NCI-H1092 treated with DMSO at 0.1 percent for 48 hours (cell line): ENCODE data around the gene GLRX3.
"Not testable (repeated sequence)": the region's sequence is repeated elsewhere in the genome, so short reads cannot be mapped to it uniquely, and the experiment has no call there.

Experiments
- DNase-seq: peaks from one replicate; lab custom pipeline; 2025; lab: John Stamatoyannopoulos, UW

The GLRX3 gene

DNA sequence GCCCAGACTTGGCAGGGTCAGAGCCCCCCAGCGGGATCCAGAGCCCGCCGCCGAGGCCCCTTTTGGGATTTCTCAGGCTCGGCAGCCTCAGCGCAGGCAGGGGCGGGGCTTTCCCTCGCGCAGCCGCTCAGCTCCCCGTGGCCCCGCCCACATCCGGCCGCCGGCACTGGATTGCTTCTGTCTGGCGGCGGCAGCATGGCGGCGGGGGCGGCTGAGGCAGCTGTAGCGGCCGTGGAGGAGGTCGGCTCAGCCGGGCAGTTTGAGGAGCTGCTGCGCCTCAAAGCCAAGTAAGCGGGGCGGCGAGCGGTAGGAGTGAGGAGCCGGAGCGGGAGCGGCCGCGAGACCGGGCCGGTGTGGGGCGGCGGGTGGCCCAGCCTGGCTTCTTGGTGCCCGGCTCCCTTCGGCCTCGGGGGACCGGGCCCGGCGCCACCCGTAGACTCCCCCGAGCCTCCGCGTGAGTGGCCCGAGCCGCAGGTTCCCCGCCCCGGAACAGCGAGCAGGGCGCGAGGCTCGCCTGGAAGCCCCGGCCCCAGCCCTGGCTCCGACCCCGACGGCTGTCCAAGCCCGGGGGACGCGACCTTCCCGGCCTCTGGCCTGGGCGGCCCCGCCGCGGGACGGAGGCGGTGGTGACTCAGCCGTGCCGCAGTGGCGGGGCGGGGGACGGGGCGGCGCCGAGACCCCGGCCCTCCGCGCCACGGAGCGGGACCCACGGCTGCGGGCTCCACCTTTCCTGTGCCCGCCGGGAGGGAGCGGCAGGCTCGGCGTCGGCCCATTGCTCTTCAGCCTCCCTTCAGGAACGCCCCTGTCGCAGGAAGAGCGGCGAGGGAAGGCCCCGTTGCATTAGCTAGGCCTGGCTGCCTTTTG is at the start of gene GLRX3:
Gene GLRX3 (plus strand): TSS at position 166 of the 864 bp plus-strand sequence. CDS start 30 bp downstream, at position 196.
- DNase-seq, result peak; percentile 66

DNA sequence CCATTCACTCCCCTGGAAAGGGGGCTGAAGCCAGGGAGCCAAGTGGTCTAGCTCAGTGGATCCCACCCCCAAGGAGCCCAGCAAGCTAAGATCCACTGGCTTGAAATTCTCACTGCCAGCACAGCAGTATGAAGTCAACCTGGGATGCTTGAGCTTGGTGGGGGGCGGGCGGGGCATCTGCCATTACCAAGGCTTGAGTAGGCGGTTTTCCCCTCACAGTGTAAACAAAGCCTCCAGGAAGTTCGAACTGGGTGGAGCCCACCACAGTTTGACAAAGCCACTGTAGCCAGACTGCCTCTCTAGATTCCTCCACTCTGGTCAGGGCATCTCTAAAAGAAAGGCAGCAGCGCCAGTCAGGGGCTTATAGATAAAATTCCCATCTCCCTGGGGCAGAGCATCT is 45.6 kb upstream of the GLRX3 start:
- DNase-seq, result not testable (repeated sequence)

DNA sequence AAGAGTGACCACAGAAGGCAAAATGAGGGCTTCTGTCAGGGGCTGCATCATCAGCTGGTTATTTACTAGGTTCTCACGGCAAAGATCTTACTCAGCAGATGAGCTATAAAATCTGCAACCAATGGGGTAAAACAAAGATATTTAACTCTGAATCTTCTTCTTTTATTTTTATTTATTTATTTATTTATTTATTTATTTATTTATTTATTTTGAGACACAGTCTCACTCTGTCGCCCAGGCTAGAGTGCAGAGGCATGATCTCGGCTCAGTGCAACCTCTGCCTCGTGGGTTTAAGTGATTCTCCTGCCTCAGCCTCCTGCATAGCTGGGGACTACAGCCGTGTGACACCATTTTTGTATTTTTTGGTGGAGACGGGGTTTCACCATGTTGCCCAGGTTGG is 36.8 kb upstream of the GLRX3 start:
- no peak for DNase-seq

DNA sequence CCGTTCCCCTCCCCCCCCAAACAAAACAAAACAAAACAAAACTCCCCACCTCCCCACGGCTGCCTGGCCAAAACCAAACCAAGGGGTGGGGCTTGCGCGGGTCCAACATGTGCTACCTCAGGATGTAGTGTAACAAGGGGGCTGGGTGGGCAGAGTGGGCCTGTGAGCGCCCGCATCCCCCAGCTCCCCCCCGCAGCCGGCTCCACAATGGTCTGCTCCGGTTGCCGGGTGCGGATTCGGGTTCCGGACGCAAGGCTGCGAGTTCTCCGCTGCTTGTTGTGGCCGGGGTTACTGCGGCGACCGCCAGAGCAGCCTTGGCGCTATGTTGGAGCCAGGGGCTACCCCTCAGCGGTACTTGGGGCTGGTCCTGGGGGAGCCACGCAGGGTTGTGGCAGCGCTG is 30.5 kb upstream of the GLRX3 start:
- no peak for DNase-seq

DNA sequence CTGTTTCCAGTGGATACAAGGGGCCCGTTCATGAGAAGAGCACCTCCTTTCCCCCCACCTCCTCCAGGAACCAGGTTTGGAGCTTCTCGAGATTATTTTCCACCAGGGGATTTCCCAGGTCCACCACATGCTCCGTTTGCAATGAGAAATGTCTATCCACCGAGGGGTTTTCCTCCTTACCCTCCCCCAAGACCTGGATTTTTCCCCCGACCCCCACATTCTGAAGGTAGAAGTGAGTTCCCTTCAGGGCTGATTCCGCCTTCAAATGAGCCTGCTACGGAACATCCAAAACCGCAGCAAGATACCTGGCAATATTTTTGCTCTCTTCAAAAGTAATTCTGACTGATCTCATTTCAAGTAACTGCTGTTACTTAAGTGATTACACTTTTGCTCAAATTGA is 28.0 kb upstream of the GLRX3 start:
- not testable (repeated sequence) for DNase-seq

DNA sequence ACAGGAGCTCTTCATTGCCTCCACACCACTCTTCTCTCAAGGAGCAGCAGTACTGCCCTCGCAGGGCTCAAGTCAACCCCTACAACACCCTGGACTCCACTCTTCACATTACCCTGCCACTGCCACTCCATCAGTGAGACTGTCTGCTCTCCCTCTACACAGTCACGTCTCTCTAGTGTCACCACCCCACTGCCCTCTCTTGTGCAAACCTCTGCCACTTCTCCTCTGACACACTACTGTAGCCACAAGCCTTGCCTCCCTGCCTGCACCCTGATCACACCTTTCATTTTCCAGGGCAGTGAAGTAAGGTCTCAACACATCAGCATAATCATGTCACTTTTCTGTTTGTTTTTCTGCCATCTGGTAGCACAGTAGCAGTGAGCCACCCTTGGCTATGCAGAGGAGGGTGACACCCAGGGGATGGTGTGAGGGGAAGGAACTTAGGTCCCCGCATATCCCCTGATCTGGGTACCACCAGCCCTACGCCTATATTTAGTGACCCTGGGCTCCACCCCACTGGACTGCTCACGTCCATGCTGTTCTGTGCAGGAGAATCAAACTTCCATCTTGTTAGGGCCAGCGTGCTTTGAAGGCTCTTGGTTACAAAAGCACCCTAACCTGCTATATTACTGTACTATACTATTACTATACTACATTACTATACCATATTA is 27.1 kb upstream of the GLRX3 start:
- no peak for DNase-seq

DNA sequence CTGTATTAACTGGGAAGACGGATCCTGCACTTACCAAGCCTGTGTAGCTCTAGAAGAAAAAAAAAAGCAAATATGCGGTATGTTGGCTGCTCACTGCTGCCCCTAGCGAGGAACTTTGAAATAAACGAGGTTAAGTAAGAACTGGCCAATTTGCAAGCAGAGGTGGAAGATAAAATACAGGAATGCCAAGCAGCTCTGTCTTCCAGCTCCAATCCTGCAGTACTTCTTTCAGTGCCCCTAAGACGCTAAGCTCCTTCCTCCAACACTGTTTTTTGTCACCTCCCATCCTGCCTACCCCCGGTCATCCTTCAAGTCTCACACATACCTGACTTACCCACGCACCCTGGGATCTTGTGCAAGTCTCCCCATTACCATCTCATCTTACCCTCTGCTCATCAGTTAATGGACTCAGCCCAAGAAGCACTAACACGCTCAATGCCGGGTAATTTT is 26.4 kb upstream of the GLRX3 start:
- DNase-seq, result peak; percentile 70

DNA sequence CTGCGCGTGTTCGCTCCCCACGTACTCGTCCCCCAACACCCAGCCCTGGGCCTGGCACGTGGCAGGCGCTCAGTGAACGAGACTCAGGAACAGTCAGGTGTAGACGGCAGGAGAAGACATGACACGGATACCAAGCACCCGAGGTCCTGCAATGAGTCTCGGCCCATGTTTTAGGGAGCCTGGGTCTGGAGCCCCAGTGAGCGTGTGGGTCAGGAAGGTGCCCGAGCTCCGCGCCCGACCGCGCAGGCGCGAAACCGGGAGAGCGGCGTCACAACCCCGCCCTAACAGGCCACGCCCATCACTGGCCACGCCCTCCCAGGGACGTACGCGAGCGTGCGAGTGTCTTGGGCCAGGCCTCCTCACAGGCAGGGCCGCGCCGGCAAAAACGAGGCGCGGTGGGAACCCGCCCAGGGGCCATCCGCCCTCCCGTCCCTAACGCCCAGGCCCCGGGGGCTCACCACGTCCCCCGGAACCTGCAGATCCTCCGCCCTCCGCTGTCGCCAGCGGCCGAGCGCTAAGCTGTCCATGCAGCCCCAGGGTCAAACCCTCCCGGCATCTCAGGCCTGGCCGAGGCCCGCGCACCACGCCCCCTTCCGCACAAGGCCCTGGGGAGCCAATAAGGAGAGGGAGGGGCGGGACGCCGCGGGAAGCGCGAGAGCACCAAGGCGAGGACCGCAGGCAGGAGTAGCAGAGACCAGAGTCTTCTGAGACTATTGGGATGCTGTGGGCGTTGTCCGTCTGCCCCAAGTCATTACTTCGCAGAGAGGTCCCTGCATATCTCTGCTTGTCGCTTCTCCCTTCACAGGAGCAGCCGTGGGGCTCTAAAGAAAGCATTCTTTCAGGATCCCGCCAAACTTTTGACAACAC is 25.7 kb upstream of the GLRX3 start, which contains the start of gene C10orf143:
Gene C10orf143 (minus strand): TSS at position 585 of the 867 bp plus-strand sequence. CDS start 58 bp downstream, at position 527.
- peak; percentile 93 for DNase-seq

DNA sequence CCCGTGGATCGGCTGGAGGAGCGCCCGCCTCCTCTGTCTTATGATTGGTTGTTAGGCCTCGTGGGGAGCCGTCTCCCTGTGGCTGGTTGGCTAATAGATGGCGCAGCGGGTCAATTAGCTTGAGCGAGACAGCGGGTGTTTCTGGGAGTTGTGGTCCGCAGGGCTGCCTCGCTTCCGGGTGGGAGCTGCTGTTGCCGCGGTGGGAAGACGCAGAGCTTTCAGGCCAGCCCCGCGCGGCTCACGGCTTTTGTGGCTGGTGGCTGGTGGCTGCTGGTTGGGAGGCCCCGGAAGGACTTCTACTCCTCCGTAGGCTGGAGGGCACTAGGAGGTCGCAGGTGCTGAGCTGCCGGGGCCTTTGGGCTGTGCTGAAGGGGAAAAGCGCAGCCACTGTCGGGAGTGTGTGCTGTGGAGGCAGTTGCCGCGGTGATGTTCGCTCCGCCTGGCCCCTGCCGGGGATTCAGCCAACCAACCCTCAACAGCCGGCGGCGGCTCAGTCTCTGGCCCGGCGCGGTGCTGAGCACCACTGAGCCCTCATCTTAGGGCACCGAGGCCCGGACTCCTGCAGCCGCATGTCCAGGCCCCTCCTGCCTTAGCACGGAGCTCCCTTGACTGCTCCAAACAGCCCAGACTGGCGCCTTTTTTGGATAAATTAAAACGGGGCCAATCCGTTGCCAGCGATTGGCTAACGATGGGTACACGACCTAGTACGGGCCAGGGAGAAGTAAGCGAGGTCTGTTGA is 24.9 kb upstream of the GLRX3 start:
- DNase-seq, result peak; percentile 94

DNA sequence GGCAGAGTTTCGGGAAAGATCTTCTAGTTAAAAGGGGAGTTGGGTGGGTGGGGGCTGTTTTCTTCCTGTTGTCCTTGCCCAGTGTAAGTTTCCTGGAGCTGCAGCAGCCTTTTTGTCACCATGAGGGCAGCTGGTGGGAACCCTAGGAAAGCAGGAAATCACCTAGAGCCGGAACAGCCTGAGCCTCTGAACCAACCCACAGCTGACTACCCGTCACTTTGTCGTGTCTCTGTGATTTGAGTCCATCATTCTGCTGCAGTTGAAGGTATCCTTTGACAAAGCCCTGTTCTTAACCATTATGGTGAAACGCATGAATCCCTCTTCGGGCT is 24.4 kb upstream of the GLRX3 start:
- DNase-seq, result no peak

DNA sequence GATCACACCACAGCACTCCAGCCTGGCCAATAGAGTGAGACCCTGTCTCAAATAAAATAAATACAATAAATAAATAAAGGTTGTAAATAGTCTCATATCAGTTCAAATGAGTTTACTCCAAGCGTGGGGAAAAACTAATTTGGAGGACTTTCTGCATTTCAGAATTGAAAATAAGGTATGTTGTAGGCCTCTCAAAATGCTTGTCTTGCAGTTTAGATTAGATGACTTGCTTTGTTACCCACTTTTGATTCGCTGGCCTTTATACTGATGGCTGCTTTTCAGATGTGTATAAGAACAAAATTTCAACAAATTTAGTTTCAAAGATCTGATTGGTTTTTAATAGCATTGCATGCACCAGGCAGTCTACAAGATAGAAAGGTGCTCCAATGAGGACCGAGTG is 23.4 kb upstream of the GLRX3 start:
- no peak for DNase-seq

DNA sequence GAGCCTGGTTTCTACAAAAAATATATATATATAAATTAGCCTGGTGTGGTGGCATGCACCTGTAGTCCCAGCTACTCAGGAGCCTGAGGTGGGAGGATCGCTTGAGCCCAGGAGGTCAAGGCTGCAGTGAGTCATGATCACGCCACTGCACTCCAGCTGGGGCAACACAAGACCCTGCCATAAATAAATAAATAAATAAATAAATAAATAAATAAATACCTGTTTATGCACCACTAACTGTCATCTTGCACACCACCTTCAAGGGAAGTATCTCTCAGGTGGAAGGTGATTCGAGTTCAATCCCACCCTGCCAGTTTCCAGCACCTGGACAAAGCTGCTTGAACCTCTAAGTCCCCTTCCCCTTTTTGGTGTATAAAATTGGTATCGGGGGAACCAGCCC is 19.2 kb upstream of the GLRX3 start:
- DNase-seq, result not testable (repeated sequence)

DNA sequence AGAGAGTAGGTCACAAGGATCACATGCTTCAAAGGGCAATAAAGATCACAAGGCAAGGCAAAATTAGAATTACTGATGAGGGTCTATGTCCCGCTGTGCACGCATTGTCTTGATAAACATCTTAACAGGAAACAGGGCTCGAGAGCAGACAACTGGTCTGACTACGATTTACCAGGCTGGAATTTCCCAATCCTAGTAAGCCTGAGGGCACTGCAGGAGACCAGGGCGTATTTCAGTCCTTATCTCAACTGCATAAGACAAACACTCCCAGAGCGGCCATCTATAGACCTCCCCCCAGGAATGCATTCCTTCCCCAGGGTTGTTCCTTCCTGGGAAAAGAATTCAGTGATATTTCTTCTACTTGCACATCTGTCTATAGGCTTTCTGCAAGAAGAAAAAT is 18.7 kb upstream of the GLRX3 start:
- DNase-seq, result not testable (repeated sequence)

DNA sequence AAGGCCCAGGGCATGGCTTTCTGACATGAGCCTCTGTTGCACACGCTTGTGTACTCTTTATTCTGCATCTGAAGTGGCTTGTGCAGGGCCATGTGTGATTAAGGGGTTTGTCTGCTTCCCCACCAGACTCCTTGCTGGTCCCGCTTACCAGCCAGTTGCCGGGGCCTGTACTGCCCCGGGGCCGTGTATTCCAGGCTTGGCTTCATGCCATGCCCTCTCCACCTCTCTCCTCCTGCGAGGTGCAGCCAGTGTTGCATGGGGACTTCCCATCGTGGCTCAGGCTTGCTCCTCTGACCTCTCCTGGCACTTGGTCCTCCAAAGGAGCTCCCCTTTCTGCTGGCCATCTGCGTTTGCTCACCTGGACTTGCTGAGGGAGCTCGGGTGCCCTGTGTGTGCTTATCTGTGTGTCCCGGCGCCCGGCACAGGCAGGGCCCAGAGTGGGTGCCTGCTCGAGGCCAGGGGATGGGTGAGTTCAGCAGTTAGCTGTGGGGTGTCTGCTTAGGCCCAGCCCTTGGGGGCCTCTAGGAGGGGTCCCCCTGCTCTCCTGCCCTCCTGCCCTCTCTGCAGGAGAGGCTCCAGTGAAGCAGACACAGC is 14.6 kb upstream of the GLRX3 start:
- DNase-seq, result no peak

DNA sequence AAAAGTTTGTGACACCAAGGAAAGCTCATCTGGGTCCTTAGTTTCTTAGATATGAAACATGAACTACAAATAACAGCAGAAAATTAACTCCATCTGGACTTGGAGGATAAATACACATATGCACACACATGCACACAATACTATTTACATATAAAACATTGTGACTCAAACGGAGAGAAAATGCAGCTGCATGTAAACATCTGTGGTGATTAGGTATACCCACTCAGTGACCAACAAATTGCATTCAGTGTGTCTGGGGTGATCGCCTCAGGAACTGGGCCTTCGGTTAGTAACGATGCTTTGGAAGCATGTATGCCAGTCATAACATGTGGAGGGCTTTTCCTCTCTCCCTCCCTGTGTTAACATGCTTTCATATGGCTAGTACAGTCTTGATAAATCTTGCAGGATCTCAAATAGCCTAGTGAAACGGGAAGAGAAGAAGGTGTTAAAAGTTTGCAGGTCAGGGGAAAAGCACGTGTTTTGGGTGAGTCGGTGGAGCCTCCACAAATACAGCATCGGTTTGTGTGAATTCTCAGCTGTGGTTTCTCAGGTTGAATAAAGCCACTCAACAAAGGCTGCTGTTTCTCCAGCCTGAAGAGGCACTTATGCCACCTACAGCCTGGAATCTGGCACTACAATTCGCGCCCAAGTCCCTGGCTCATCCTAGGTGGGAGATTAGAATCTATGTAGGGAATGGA is 8.7 kb upstream of the GLRX3 start:
- peak; percentile 58 for DNase-seq

DNA sequence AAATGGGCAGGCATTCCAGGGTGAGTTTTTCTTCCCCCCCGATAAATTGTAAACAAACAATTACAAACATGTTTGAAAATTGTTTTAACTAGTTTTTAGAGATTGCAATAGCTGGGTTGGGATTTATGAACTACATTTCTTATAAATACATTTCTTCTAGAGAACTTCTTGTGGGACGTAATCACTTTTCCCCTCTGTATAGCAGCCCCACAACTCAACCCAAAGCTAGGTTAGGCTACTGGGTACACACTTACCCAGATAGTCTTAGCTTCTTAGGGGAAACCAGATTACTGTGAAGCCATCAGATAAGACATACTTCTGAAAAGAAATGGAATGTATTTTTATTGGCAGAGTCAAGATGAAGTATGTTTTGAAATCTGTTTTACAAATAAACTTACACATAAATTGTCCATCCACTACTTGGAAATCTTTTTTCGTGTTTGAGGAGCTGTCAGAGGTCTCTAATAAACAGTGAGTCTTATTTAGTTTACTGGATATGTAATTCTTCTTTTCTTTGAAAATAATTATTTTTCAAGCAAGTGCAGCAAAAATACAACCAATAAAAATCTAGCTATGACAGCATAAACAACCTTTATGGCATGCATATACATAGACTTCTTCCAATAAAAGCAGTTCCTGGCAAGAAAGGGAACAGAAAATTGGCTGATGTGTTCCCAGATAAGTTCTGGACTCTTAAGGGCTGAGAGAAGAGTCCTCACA is 8.0 kb upstream of the GLRX3 start:
- DNase-seq, result no peak

DNA sequence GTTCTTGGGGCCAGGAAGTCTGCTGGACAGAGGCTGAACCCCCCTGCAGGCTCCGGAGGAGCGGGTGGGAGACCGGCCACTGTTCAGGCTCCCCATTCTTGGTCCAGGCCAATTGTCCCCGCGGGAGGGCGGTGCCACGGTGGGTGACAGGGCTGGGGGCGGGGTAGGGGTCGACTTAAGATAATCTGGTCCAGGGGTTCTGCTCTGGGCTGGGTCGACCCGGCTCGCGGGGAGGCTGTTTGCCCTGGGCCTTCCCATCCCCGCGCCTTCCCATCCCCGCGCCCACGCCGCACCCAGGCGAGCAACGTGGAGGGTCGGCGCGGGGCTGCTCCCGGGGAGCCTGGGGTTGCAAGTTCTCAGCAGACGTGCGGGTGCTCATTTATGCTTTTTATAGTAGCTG is 7.3 kb upstream of the GLRX3 start:
- no peak for DNase-seq

DNA sequence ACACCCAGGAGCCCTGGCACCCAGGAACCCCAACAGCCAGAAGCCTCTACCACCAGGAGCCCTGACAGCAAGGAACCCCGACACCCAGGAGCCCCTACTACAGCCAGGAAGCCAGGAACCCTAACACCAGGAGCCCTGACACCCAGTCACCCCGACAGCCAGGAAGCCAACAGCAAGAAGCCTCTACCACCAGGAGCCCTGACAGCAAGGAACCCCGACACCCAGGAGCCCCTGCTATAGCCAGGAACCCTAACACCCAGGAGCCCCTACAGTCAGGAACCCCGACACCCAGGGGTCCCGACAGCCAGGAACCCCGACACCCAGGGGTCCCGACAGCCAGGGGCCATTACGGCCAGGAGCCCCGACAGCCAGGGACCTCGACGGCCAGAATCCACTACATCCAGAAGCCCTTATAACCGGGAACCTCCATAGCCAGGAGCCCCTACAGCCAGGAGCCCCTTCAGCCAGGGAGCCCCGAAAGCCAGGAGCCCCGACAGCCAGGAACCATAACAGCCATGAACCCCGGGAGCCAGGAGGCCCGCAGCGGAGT is 440 bp upstream of the GLRX3 start:
- no peak for DNase-seq

DNA sequence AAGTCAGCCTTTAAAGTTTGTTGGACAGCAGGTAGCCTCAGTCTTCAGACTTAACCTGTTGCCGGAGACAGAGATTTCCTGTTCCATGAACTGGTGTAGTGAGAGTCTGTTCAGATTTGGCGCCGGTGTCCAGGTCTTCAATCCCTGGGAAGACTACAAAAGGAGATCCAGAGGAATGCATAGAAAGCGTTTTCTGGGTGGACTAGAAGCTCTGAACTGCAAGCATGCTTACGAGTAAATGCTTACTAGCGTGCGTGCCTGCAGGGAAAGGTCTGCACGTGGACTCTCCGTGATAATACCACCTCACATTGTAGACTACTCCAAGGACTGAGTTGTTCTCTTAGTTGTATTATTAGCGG is 878 bp downstream of the GLRX3 start:
- DNase-seq, result no peak
